GM18951 (cell line): ENCODE results near the gene ING5.
A peak's percentile ranks its signal among the peaks of the same experiment; 100 is the strongest.
"Not testable (repeated sequence)": the region's sequence is repeated elsewhere in the genome, so short reads cannot be mapped to it uniquely, and the experiment has no call there.

ENCODE experiments used
- POLR2A ChIP-seq: IDR thresholded peaks from 4 replicates; pipeline ENCODE4 v1.6.1; 2011; ENCODE audit warnings: mild to moderate bottlenecking; ENCODE audit not compliant: insufficient read length, insufficient read depth; ENCODE audit errors: extremely low read depth
- in situ Hi-C: fragments of 300-500 bp; cut with MboI; formaldehyde crosslinking; loops from one replicate; pipeline ENCODE4 v1.12.0; 2022; ENCODE audit warnings: low sequenced_read_pairs, mixed read lengths, inconsistent platforms; ENCODE audit not compliant: unreplicated experiment

Gene ING5

DNA sequence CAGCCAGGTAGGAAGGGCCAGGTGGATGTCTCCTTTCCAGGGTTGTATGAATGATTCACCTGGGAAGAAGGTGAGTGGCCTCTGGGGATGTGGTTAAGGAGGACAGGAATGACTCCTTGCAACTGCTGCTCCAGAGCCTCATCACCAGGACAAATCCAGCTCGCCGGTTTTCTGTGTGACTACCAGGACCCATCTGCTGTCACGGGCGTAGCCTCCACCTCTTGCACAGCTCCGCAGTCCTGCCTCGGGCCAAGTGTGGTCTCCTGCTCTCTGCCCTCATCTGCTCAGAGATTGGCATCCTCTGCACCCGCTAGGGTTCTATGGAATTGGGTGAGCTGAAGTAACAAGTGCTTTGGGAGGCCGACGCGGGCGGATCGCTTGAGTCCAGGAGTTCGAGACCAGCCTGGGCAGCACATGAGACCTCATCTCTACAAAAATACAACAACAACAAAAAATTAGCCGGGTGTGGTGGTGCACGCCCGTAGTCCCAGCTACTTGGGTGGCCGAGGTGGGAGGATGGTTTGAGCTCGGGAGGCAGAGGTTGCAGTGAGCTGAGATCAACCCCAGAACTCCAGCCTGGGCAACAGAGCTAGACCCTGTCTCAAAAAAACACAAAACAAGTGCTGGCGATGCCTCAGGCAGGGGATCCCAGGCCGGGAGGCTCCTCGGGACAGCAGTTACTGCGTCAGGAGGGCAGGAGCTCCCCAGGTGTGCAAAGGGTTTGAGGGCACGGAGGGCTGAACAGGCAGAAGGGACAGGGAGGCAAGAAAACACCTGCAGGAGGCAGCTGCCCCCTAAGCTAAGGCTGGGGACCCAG lies 31.8 kb downstream of the ING5 start:
- in situ Hi-C loops, result no loop called here
- no peak for TF ChIP-seq POLR2A

DNA sequence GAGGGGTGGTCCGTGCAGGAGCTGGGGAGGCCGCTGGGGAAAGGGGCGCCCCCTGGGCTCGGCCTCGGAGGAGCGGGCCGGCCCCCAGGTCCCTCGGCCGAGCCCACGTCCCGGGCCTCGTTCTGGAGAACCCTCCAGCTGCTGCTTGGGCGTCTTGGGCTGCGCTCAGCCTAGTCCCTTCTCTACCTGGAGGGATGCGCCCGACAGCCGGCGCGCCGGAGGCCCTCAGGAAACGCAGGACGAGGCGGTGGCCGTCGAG lies 32.3 kb downstream of the ING5 start:
- no peak for TF ChIP-seq POLR2A
- in situ Hi-C loops, result no loop called here

- in situ Hi-C loops, result no loop called here
- peak; percentile 96 for TF ChIP-seq POLR2A
Measured at GRCh38 chr2:241734467-241735208, 32.8 kb downstream of the ING5 start, which contains the start of gene D2HGDH. D2HGDH (plus strand) TSS chr2:241734630; CDS start chr2:241735225, 595 bp downstream.

- TF ChIP-seq POLR2A, result no peak
- in situ Hi-C loops, result no loop called here
Measured at GRCh38 chr2:241736111-241736510, 34.3 kb downstream of the ING5 start.

- TF ChIP-seq POLR2A, result no peak
- in situ Hi-C loops, result no loop called here
Measured at GRCh38 chr2:241738040-241738686, 36.3 kb downstream of the ING5 start.

GRCh38 chr2:241739177-241739576 lies 37.3 kb downstream of the ING5 start:
- no peak for TF ChIP-seq POLR2A
- in situ Hi-C loops, result no loop called here

DNA sequence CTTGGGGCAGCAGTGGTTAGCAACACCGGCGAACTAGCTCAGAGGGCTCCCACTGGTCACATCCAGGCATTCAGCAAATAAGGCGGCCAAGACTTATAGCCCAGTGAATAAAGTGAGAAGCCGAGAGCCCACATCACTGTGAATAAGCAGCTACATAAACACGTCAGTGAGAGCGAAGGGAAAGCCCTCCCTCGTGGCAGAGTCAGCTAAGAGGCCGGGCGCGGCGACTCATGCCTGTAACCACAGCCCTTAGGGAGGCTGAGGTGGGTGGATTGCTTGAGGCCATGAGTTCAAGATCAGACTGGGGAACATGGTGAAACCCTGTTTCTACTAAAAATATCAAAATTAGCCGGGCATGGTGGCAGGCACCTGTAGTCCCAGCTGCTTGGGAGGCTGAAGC lies 37.8 kb downstream of the ING5 start:
- no peak for TF ChIP-seq POLR2A
- in situ Hi-C loops, result no loop called here

GRCh38 chr2:241741016-241741415 lies 39.2 kb downstream of the ING5 start:
- no peak for TF ChIP-seq POLR2A
- in situ Hi-C loops, result no loop called here

DNA sequence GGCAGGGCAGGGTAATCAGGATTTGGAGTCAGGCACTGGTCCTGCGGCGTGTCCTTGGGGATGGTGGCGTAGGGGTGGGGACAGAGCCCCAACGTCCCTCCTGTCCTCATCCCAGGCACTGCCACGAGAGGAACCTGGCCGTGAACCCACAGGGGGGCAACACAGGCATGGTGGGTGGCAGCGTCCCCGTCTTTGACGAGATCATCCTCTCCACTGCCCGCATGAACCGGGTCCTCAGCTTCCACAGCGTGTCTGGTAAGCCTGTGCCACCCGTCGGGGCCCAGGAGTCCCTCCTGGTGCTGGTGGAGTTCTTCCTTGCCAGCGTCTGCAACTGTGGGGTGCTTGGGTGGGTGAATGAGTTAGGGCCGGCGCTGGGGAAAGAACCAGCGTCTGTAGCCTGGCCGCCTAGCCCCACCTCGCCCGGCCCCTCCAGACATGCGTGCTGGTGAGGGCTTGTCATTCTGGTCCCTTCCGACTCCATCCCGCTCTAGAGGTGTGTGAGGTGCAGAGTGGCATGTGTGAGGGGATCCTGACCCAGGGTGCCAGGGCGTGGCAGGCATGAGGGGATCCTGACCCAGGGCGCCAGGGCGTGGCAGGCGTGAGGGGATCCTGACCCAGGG lies 40.6 kb downstream of the ING5 start:
- in situ Hi-C loops, result no loop called here
- no peak for TF ChIP-seq POLR2A

DNA sequence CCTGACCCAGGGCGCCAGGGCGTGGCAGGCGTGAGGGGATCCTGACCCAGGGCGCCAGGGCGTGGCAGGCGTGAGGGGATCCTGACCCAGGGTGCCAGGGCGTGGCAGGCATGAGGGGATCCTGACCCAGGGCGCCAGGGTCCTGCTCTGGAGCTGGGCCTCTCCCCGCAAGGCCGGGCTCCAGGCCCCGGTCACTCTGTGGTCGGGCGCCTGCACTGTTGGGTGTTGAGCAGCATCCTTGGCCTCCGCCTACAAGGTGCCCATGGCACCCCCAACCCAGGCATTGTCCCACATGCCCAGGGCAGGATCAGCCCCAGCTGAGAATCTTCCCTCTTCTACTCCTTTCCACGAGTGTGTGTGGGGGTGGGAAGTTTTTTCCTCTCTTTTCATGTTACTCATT lies 41.2 kb downstream of the ING5 start:
- in situ Hi-C loops, result not testable (repeated sequence)

DNA sequence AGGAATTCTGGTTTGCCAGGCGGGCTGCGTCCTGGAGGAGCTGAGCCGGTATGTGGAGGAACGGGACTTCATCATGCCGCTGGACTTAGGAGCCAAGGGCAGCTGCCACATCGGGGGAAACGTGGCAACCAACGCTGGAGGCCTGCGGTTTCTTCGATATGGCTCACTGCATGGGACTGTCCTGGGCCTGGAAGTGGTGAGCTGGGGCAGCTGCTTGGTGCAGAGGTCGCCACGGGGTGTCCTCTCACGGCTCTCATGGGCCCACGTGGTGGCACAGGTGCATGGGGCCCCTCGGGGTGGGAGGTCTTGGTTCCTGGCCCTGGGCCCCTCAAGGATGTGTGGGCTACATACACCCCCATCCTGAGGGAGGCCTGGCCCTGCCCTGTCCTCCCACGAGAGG lies 41.8 kb downstream of the ING5 start:
- TF ChIP-seq POLR2A, result no peak
- in situ Hi-C loops, result no loop called here

DNA sequence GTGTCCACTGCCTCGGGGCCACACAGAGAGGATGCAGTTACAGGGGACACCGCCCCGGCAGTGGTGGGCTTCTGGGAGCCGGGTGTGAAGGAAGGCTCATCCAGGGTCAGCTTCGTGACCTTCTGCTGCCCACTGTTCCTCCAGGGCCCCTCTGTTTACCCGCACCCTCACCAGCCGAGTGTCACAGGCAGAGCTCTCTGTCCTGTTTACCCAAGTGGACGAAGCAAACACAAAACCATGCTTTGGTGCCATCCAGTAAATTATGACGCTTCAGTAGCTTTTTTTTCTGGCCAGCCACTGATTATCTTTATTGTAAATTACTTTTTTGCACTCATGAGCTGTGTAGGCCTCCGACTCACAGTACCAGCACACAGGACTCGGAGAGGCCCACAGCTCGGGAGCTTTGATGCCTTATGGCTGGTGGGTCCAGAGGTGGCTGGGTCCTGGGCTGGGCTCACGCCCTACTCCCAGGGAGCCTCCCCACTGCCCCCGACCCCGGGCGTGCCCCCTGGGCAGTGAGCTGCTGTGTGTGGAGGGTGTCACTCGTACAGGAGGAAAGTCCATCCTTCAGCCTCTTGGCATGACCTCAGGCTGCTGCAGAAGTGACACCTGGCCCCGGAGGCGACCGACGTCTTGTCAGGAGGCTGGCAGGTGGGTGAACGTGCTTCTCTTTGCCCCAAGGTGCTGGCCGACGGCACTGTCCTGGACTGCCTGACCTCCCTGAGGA lies 42.4 kb downstream of the ING5 start:
- no peak for TF ChIP-seq POLR2A
- in situ Hi-C loops, result no loop called here

DNA sequence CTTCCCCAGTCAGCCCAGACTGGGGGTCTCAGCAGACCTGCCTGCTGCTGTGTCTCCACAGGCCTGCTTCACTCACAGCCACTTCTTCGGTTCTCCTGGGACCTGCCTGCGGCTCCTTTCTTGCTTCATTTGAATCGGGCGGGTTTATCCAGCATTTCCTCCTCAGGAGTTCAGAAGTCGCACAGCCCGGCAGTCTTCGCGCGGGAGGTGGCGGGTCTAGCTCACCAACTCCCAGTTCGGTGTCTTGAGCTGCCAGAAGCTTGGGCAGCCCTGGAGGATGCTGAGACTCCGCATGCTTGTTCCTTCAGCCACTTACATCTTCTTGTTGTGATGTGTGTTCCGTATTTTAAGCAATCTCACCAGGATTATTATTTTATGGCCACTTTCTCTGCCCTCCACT lies 43.4 kb downstream of the ING5 start:
- no peak for TF ChIP-seq POLR2A
- in situ Hi-C loops, result no loop called here
